Measurements from ENCODE around the gene C14orf119. TPM values are rescaled to one million over a fixed set of nuclear protein-coding genes. Genes with fewer than 3 reads are reported as not detected.

The C14orf119 gene
- total RNA-seq, 1 experiment from 2014 or later = 39.6 TPM

GRCh38 chr14:23127861-23128260, 32.6 kb downstream of the C14orf119 start:
- Histone ChIP-seq H3K27ac (ENCODE audit: low read length) (no peak overlapping the region), H3K4me3 (ENCODE audit: low read depth in 2 of 2, low read length in 2 of 2) (no peak overlapping the region), H3K9me3 (ENCODE audit: control insufficient read depth, insufficient read depth, low read depth, low read length) (no peaks in the 10 kb centered on the region), H3K27me3 (ENCODE audit: control insufficient read depth, insufficient read depth, low read length) (no peaks in the 10 kb centered on the region; the same call in 1 of the 2 replicates), H3K36me3 (ENCODE audit: control insufficient read depth, insufficient read depth, low read length) (no peaks in the 10 kb centered on the region), H3K4me1 (ENCODE audit: control insufficient read depth, insufficient read depth, low read length) (no peaks in the 10 kb centered on the region)
- ATAC-seq = no peak
- DNase-seq (ENCODE audit: low read depth, low spot score) = no peak
- TF ChIP-seq POLR2AphosphoS5 (IDR thresholded peaks at IDR 0.05; ENCODE audit: low read depth, low read length) (no peak), REST (IDR thresholded peaks at IDR 0.05; ENCODE audit: insufficient read depth in 1 of 2, low read depth in 2 of 2, low read length in 1 of 2) (no peak), CTCF (IDR thresholded peaks at IDR 0.05) (no peak), TCF7L2 (IDR thresholded peaks at IDR 0.05; ENCODE audit: low read depth, low read length) (no peak), SIN3A (IDR thresholded peaks at IDR 0.05; ENCODE audit: borderline replicate concordance, insufficient read depth, low read depth, low read length) (no peak)
- BruUV-seq (replicated peaks) = no TSS peak
- intact Hi-C loops (cut with micrococcal nuclease; ENCODE audit: unreplicated experiment) (no loop called here), in situ Hi-C loops (cut with HindIII; ENCODE audit: low pct_unique_long_range_greater_than_20kb, low sequenced_read_pairs) (no loop called here)
- POLR2A ChIA-PET = no interaction called here
- CTCF ChIA-PET = no interaction called here

GRCh38 chr14:23128969-23129758, 33.9 kb downstream of the C14orf119 start:
- Histone ChIP-seq H3K27ac (ENCODE audit: low read length) (no peak overlapping the region), H3K36me3 (ENCODE audit: control insufficient read depth, insufficient read depth, low read length) (no peaks in the 10 kb centered on the region), H3K9me3 (ENCODE audit: control insufficient read depth, insufficient read depth, low read depth, low read length) (no peaks in the 10 kb centered on the region), H3K4me3 (ENCODE audit: low read depth in 2 of 2, low read length in 2 of 2) (no peak overlapping the region), H3K27me3 (ENCODE audit: control insufficient read depth, insufficient read depth, low read length) (no peaks in the 10 kb centered on the region; the same call in 1 of the 2 replicates), H3K4me1 (ENCODE audit: control insufficient read depth, insufficient read depth, low read length) (no peaks in the 10 kb centered on the region)
- in situ Hi-C loops (cut with HindIII; ENCODE audit: low pct_unique_long_range_greater_than_20kb, low sequenced_read_pairs) (no loop called here), intact Hi-C loops (cut with micrococcal nuclease; ENCODE audit: unreplicated experiment) (no loop called here)
- ATAC-seq = no peak
- CTCF ChIA-PET = no interaction called here
- no peak for TF ChIP-seq REST (IDR thresholded peaks at IDR 0.05; ENCODE audit: insufficient read depth in 1 of 2, low read depth in 2 of 2, low read length in 1 of 2)
- TF ChIP-seq CTCF (IDR thresholded peaks at IDR 0.05) = no peak
- no peak for TF ChIP-seq POLR2AphosphoS5 (IDR thresholded peaks at IDR 0.05; ENCODE audit: low read depth, low read length)
- TF ChIP-seq TCF7L2 (IDR thresholded peaks at IDR 0.05; ENCODE audit: low read depth, low read length) = no peak
- no peak for TF ChIP-seq SIN3A (IDR thresholded peaks at IDR 0.05; ENCODE audit: borderline replicate concordance, insufficient read depth, low read depth, low read length)
- POLR2A ChIA-PET = interaction anchor here (0.5 kb wide), 1 partner anchor 129 kb away, joined by 3 read pairs; no protein-coding TSS in a partner anchor
- no TSS peak for BruUV-seq (replicated peaks)
- DNase-seq (ENCODE audit: low read depth, low spot score) = no peak

All from Panc1 (cell line).